Lower lobe of right lung (tissue), 2 donors: Measurements from ENCODE around the gene GALNT17. TPM values are rescaled to one million over a fixed set of nuclear protein-coding genes. Genes with fewer than 3 reads are reported as not detected.

Source experiments
- ATAC-seq, 2 donors: fragments of 200-7000 bp; cut with Tn5 transposase; one replicate each; pipeline ENCODE4 v1.9.1; 2020 to 2022; ENCODE audit warnings: mild to moderate bottlenecking in 2 of 2, moderate library complexity in 2 of 2
- DNase-seq: peaks from one replicate; pipeline ENCODE4 v3.0.0-alpha.2; 2020
- H3K27ac ChIP-seq: fragments of 200-600 bp; one replicate; pipeline ENCODE4 v1.8.0; 2022
- H3K27me3 ChIP-seq: fragments of 200-600 bp; one replicate; pipeline ENCODE4 v1.8.0; 2022; ENCODE audit warnings: low read depth
- H3K36me3 ChIP-seq: fragments of 200-600 bp; one replicate; pipeline ENCODE4 v1.8.0; 2022; ENCODE audit warnings: mild to moderate bottlenecking
- H3K4me1 ChIP-seq: fragments of 200-600 bp; one replicate; pipeline ENCODE4 v1.8.0; 2022
- H3K4me3 ChIP-seq: fragments of 200-600 bp; one replicate; pipeline ENCODE4 v1.8.0; 2022; ENCODE audit warnings: mild to moderate bottlenecking
- H3K9me3 ChIP-seq: fragments of 200-600 bp; one replicate; pipeline ENCODE4 v1.8.0; 2022
- intact Hi-C: fragments of 100-400 bp; cut with DNase I; formaldehyde crosslinking; loops from one replicate; pipeline ENCODE4 v1.11.0; 2022
- total RNA-seq: library from RNA; stranded (reverse); fragmentation: NEBNext Ultra II Directional; extraction: Animal tissue kit (Norgen Biotek cat#: 25700); gene quantifications from one replicate; pipeline ENCODE4 v1.2.1, GENCODE V29; 2021
- TF ChIP-seq, protein P1 (sequence below): fragments of 200-600 bp; IDR thresholded peaks from one replicate; pipeline ENCODE4 v1.8.0; 2022; ENCODE audit warnings: antibody characterized with exemption, mild to moderate bottlenecking
- donor health status: DM: no; HTN: yes; CAD: no; lungs with severe emphysema.

GALNT17 gene
- total RNA-seq, 1 donor from 2014 or later, result 6.6 TPM

DNA sequence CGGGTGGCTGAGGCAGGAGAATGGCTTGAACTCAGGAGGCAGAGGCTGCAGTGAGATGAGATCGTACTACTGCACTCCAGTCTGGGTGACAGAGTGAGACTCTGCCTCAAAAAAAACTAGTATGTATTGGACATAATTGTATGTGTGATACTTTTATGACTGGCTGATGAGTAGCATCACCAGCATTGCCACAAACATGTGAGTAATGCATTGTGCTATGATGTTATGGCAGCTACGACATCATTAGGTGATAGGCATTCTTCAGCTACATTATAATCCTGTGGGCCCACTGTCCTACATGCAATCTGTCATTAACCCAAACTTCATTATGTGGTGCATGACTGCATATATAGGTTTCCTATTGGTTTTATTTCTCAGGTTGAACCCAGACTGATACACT, 352.4 kb downstream of the GALNT17 start:
- Histone ChIP-seq H3K36me3 (no peaks in the 10 kb centered on the region), H3K4me3 (no peak overlapping the region), H3K4me1 (no peaks in the 10 kb centered on the region), H3K27me3 (no peaks in the 10 kb centered on the region), H3K27ac (no peak overlapping the region), H3K9me3 (no peaks in the 10 kb centered on the region)
- ATAC-seq (no peak), DNase-seq (no peak)
- TF ChIP-seq, protein P1, sequence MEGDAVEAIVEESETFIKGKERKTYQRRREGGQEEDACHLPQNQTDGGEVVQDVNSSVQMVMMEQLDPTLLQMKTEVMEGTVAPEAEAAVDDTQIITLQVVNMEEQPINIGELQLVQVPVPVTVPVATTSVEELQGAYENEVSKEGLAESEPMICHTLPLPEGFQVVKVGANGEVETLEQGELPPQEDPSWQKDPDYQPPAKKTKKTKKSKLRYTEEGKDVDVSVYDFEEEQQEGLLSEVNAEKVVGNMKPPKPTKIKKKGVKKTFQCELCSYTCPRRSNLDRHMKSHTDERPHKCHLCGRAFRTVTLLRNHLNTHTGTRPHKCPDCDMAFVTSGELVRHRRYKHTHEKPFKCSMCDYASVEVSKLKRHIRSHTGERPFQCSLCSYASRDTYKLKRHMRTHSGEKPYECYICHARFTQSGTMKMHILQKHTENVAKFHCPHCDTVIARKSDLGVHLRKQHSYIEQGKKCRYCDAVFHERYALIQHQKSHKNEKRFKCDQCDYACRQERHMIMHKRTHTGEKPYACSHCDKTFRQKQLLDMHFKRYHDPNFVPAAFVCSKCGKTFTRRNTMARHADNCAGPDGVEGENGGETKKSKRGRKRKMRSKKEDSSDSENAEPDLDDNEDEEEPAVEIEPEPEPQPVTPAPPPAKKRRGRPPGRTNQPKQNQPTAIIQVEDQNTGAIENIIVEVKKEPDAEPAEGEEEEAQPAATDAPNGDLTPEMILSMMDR, result no peak
- intact Hi-C loops, result no loop called here

DNA sequence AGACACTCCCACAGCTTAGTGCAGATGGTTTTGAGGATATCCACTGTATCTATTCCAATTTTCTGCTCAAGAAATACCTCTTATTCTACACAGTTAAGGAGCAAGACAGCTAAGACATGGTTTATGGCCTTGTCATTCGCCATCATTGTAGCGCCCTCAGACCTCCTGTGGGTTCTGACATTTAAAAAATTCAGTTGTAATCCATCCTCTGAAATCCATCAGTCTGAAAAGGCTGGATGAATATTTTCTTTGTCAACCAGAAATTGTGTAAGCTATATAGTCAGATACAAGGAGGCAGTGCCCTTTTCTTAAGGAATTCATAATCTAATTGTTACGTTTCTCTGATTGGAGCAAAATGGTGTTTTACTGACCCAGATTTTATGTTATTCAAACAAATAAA, 353.6 kb downstream of the GALNT17 start:
- no peaks in the 10 kb centered on the region for H3K27me3 ChIP-seq
- no peaks in the 10 kb centered on the region for H3K36me3 ChIP-seq
- TF ChIP-seq, protein P1, result no peak
- no peak overlapping the region for H3K27ac ChIP-seq
- intact Hi-C loops, result no loop called here
- H3K4me3 ChIP-seq, result no peak overlapping the region
- no peak for DNase-seq
- no peaks in the 10 kb centered on the region for H3K4me1 ChIP-seq
- H3K9me3 ChIP-seq, result no peaks in the 10 kb centered on the region
- no peak for ATAC-seq

DNA sequence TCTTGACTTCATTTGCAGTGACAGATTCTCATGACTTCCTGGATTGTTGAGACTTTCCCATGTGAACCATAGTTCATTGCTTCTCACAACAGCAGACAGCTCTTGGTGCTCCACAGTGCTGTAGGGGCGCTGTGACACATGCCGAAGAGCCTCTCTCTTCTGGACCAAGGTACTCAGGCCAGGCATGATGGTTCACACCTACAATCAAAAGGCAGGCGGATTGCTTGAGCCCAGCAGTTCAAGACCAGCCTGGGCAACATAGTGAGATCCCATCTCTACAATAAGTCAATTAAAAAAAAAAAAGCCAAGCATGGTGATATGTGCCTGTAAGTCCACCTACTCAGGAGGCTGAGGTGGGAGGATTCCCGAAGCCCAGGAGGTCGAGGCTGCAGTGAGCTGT, 354.5 kb downstream of the GALNT17 start:
- H3K4me1 ChIP-seq, result no peaks in the 10 kb centered on the region
- ATAC-seq (no peak), DNase-seq (no peak)
- intact Hi-C loops, result no loop called here
- H3K27ac ChIP-seq, result no peak overlapping the region
- H3K4me3 ChIP-seq, result no peak overlapping the region
- TF ChIP-seq, protein P1, result no peak
- H3K9me3 ChIP-seq, result no peaks in the 10 kb centered on the region
- H3K36me3 ChIP-seq, result no peaks in the 10 kb centered on the region
- H3K27me3 ChIP-seq, result no peaks in the 10 kb centered on the region

DNA sequence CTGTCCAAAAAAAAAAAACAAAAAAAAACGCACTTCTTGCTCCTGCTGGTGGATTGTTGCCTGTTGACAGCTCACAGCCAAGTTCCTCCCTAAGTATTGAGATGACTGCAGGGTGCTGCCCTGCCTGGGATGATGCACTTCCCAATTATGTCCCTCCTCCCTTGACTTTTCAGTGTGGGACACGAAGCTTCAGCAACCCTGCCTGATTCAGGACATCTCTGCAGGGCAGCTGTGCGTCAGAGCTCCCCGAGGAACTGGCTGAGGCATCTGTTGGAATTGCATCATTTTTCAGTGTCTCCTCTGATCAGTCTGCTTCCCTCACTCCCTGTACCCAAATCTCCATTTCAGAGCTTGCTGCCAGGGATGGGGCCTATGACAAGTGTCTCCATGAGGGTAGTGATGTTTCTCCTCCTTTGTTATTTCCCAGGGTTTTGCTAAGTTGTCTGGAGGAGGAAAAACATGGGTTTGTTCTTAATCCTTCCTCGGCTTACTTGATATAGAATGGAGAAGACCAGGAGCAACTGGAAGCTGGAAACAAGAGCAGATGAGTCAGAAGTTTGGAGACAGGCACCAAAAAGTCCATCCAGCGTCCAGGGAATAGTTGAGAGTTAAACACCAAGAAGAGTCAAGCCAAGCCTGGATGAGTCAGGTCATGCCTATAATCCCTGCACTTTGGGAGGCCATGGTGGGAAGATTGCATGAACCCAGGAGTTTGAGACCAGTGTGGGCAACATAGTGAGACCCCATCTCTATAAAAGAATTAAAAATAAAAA, 355.1 kb downstream of the GALNT17 start:
- Histone ChIP-seq H3K4me1 (no peaks in the 10 kb centered on the region), H3K4me3 (no peak overlapping the region), H3K9me3 (no peaks in the 10 kb centered on the region), H3K27me3 (no peaks in the 10 kb centered on the region), H3K36me3 (no peaks in the 10 kb centered on the region), H3K27ac (no peak overlapping the region)
- DNase-seq (no peak), ATAC-seq (no peak)
- TF ChIP-seq, protein P1, result no peak
- intact Hi-C loops, result no loop called here

DNA sequence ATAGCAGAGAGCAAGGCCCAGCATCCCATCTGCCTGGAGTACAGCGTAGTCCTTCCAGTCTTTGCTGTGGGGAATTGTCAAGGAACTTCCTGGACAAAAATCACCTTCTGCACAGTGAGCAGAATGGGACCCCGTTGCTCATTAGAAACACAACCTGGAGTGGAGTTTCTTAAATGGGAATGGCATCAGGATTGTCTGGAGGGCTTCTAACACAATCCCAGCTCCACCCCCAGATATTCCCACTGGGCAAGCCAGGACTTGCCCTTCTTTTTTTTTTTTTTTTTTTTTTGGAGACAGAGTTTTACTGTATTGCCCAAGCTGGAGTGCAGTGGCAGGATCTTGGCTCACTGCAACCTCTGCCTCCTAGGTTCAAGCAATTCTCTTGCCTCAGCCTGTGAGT, 356.4 kb downstream of the GALNT17 start:
- Histone ChIP-seq H3K4me1 (no peaks in the 10 kb centered on the region), H3K9me3 (no peaks in the 10 kb centered on the region), H3K27me3 (no peaks in the 10 kb centered on the region), H3K27ac (no peak overlapping the region), H3K36me3 (no peaks in the 10 kb centered on the region), H3K4me3 (no peak overlapping the region)
- intact Hi-C loops, result no loop called here
- DNase-seq (no peak), ATAC-seq (no peak)
- TF ChIP-seq, protein P1, result no peak
